NCI-H187 (cell line): Measurements from ENCODE around the gene OR1E2.
"Not testable (repeated sequence)": the region's sequence is repeated elsewhere in the genome, so short reads cannot be mapped to it uniquely, and the experiment has no call there.

Experiments
- DNase-seq, 2 experiments: peaks; one replicate each; lab custom pipeline; 2025; lab: John Stamatoyannopoulos, UW

The OR1E2 gene

GRCh38 chr17:3397801-3398200 is 35.8 kb downstream of the OR1E2 start:
- DNase-seq, result not testable (repeated sequence)

DNA sequence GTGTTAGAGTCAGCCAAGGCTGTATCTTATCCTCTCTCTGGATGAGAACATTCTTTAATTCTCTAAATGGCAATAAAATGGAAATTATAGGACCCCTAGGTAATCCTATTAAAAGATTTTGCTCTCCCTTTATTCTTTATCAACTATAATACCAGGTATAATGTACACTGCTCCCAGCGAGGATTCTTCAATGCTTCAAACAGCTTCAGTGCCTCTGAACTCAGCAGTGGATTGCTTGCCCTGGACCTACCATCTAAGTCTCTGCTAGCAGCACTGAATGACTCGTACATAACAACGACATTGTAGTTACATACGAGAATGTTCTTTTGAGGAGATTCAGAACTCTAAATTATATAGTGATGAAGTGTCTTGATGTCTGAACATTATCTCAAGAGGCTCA is 43.9 kb downstream of the OR1E2 start:
- no peak for DNase-seq

DNA sequence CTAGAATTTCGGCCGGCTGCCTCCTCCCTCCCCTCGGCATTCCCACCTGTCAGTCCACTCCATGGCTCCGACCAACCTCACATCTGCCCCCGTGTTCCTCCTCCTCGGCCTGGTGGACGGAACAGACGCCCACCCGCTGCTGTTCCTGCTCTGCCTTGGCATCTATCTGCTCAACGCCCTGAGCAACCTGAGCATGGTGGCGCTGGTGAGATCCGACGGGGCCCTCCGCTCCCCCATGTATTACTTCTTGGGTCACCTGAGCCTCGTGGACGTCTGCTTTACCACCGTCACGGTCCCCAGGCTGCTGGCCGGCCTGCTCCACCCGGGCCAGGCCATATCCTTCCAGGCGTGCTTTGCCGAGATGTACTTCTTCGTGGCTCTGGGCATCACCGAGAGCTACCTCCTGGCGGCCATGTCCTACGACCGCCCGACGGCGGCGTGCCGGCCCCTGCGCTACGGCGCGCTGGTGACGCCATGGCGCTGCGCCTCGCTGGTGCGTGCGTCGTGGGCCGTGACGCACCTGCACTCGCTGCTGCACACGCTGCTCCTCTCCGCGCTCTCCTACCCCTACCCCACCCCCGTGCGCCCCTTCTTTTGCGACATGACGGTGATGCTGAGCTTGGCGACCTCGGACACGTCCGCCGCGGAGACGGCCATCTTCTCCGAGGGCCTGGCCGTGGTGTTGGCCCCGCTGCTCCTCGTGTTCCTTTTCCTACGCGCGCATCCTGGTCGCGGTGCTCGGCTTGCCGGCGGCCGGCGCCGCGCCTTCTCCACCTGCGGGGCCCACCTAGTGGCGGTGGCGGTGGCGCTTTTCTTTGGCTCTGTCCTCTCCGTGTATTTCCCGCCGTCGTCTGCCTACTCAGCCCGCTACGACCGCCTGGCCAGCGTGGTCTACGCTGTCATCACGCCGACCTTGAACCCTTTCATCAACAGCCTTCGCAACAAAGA is 47.5 kb downstream of the OR1E2 start, which contains the start of gene OR3A2:
OR3A2 (minus strand) TSS at position 440 of the 948 bp plus-strand sequence.
- DNase-seq, result no peak
